ENCODE measurements around the gene MLPH. TPM values are rescaled to one million over a fixed set of nuclear protein-coding genes. Genes with fewer than 3 reads are reported as not detected.

The MLPH gene
- total and polyA plus RNA-seq, 9 of the 15 experiments (the other 6 are each of a cell fraction or from before 2014, with no cell fraction given) = 0.22 TPM; not detected in 8

DNA sequence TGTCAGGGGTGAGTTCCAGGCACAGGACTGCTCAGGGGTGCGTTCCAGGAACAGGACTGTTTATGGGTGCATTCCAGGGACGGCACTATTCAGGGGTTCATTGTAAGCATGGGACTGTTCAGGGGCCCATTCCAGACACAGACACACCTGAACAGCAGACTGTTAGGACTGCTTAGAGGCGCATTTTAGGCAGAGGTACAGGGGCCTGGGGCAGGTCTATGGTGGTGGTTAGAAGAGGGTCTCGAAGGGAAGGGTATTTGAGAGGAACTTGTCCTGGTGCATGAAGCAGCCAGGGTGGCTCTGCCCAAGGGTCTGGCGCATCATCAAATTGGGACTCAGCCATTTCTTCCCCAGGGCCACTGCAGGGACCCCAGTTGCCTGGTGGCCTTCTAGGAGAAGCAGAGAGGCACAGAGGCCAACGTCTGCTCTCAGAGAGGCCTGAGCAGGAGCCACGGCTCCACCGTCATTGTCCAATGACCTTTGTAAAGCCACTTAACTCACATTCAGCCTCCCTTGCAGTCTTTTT, 14.8 kb upstream of the MLPH start:
- H3K4me3 ChIP-seq = no peak overlapping the region
- intact Hi-C loops (cut with micrococcal nuclease) = no loop called here
- ChIA-PET POLR2A (no interaction called here), CTCF (ENCODE audit: low intra/inter-chr PET ratio) (no interaction called here)
- 49% methylated on average over 5 of the region's 8 CpGs for WGBS (ENCODE audit: insufficient coverage, low coverage, missing lambda C conversion rate)
- no peak overlapping the region for H3K27ac ChIP-seq (ENCODE audit: extremely low read depth, low read depth, low read length)
- peaks cover 0 to 12% of the 10 kb centered on the region in 2 experiments; a peak in 3 of 5 replicates for H3K27me3 ChIP-seq (ENCODE audit: control insufficient read depth in 2 of 2, insufficient read depth in 2 of 2, low read length in 2 of 2)
- no peak overlapping the region for H3K9ac ChIP-seq (ENCODE audit: insufficient read depth in 1 of 2, low read depth in 2 of 2, low read length in 2 of 2)
- no peak overlapping the region for H3K4me2 ChIP-seq (ENCODE audit: insufficient read depth, low read length)
- H2AFZ ChIP-seq (ENCODE audit: low read depth, low read length) = no peak overlapping the region
- no peaks in the 10 kb centered on the region for H3K79me2 ChIP-seq (ENCODE audit: control insufficient read depth, insufficient read depth, low read length)
- no peaks in the 10 kb centered on the region for H3K9me3 ChIP-seq (replicated peaks; ENCODE audit: control insufficient read depth, insufficient read depth, low read depth, low read length)
- ATAC-seq = no peak
- BruUV-seq (replicated peaks) = no TSS peak
- in situ Hi-C loops (cut with MboI) = no loop called here
- DNase-seq (ENCODE audit: extremely low read depth in 1 of 4, low spot score in 3 of 4) = no peak
- H4K20me1 ChIP-seq (replicated peaks; ENCODE audit: control insufficient read depth, insufficient read depth, low read length) = no peaks in the 10 kb centered on the region
- no peaks in the 10 kb centered on the region for H3K36me3 ChIP-seq (ENCODE audit: control insufficient read depth, insufficient read depth, low read length)
- H3K9me1 ChIP-seq (ENCODE audit: control insufficient read depth, insufficient read depth, low read length) = no peaks in the 10 kb centered on the region
- H3K4me1 ChIP-seq (replicated peaks in 1 of 2; ENCODE audit: control insufficient read depth in 2 of 2, insufficient read depth in 2 of 2, low read length in 2 of 2) = peaks cover under 1 to 17% of the 10 kb centered on the region in 2 experiments; a peak in 4 of 5 replicates
- FAIRE-seq = no peak
- TF ChIP-seq WHSC1 (IDR thresholded peaks at IDR 0.05; ENCODE audit: low read length) = no peak
- TF ChIP-seq, protein P1, sequence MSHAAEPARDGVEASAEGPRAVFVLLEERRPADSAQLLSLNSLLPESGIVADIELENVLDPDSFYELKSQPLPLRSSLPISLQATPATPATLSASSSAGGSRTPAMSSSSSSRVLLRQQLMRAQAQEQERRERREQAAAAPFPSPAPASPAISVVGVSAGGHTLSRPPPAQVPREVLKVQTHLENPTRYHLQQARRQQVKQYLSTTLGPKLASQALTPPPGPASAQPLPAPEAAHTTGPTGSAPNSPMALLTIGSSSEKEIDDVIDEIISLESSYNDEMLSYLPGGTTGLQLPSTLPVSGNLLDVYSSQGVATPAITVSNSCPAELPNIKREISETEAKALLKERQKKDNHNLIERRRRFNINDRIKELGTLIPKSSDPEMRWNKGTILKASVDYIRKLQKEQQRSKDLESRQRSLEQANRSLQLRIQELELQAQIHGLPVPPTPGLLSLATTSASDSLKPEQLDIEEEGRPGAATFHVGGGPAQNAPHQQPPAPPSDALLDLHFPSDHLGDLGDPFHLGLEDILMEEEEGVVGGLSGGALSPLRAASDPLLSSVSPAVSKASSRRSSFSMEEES (CRISPR knock-in tag; IDR thresholded peaks at IDR 0.05) = no peak
- no peak for TF ChIP-seq COPS2 (conservative IDR thresholded peaks at IDR 0.05)
- TF ChIP-seq PHF20 (IDR thresholded peaks at IDR 0.05; ENCODE audit: partially characterized antibody) = no peak
- TF ChIP-seq LCOR (CRISPR knock-in tag; IDR thresholded peaks at IDR 0.05) = no peak
- TF ChIP-seq ZNF408 (CRISPR knock-in tag; IDR thresholded peaks at IDR 0.05; ENCODE audit: low read depth) = no peak
- TF ChIP-seq GTF2F1 (IDR thresholded peaks at IDR 0.05; ENCODE audit: low read depth, low read length) = no peak
- no peak for TF ChIP-seq TCF7 (IDR thresholded peaks at IDR 0.05; ENCODE audit: borderline replicate concordance)
- TF ChIP-seq, protein P2, sequence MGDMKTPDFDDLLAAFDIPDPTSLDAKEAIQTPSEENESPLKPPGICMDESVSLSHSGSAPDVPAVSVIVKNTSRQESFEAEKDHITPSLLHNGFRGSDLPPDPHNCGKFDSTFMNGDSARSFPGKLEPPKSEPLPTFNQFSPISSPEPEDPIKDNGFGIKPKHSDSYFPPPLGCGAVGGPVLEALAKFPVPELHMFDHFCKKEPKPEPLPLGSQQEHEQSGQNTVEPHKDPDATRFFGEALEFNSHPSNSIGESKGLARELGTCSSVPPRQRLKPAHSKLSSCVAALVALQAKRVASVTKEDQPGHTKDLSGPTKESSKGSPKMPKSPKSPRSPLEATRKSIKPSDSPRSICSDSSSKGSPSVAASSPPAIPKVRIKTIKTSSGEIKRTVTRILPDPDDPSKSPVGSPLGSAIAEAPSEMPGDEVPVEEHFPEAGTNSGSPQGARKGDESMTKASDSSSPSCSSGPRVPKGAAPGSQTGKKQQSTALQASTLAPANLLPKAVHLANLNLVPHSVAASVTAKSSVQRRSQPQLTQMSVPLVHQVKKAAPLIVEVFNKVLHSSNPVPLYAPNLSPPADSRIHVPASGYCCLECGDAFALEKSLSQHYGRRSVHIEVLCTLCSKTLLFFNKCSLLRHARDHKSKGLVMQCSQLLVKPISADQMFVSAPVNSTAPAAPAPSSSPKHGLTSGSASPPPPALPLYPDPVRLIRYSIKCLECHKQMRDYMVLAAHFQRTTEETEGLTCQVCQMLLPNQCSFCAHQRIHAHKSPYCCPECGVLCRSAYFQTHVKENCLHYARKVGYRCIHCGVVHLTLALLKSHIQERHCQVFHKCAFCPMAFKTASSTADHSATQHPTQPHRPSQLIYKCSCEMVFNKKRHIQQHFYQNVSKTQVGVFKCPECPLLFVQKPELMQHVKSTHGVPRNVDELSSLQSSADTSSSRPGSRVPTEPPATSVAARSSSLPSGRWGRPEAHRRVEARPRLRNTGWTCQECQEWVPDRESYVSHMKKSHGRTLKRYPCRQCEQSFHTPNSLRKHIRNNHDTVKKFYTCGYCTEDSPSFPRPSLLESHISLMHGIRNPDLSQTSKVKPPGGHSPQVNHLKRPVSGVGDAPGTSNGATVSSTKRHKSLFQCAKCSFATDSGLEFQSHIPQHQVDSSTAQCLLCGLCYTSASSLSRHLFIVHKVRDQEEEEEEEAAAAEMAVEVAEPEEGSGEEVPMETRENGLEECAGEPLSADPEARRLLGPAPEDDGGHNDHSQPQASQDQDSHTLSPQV (IDR thresholded peaks at IDR 0.05) = no peak
- no peak for TF ChIP-seq HDAC1 (IDR thresholded peaks at IDR 0.05)
- no peak for TF ChIP-seq ZNF75A (CRISPR knock-in tag; IDR thresholded peaks at IDR 0.05)
- TF ChIP-seq, protein P3, sequence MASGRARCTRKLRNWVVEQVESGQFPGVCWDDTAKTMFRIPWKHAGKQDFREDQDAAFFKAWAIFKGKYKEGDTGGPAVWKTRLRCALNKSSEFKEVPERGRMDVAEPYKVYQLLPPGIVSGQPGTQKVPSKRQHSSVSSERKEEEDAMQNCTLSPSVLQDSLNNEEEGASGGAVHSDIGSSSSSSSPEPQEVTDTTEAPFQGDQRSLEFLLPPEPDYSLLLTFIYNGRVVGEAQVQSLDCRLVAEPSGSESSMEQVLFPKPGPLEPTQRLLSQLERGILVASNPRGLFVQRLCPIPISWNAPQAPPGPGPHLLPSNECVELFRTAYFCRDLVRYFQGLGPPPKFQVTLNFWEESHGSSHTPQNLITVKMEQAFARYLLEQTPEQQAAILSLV (tag; IDR thresholded peaks at IDR 0.05) = no peak
- TF ChIP-seq CHD4 (IDR thresholded peaks at IDR 0.05; ENCODE audit: insufficient read depth, insufficient replicate concordance, low read depth, low read length, poor library complexity, severe bottlenecking) = no peak
- no peak for TF ChIP-seq PHB2 (IDR thresholded peaks at IDR 0.05; ENCODE audit: low read depth)
- TF ChIP-seq, protein P4, sequence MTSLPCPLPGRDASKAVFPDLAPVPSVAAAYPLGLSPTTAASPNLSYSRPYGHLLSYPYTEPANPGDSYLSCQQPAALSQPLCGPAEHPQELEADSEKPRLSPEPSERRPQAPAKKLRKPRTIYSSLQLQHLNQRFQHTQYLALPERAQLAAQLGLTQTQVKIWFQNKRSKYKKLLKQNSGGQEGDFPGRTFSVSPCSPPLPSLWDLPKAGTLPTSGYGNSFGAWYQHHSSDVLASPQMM (CRISPR knock-in tag; IDR thresholded peaks at IDR 0.05) = no peak

Measured in K562 (cell line).